Cardiac fibroblast (primary cell): Measurements from ENCODE around the gene PDZD2.

Experiments
- DNase-seq, 2 donors: peaks; one replicate each; pipeline versions ENCODE4 v3.0.0 to v3.0.0-alpha.2; 2010; ENCODE audit warnings: low read depth in 2 of 2
- H3K4me3 ChIP-seq, 2 donors: replicated peaks in 1 of 2; 1 replicate in 1 of 2; 2 replicates in 1 of 2; pipeline ENCODE4 v1.5.1; 2011; ENCODE audit warnings: low read depth in 2 of 2, low read length in 2 of 2, mild to moderate bottlenecking in 2 of 2, moderate library complexity in 1 of 2
- CTCF ChIP-seq: IDR thresholded peaks from one replicate; pipeline ENCODE4 v1.5.1; 2011; ENCODE audit warnings: low read depth, mild to moderate bottlenecking, low read length, inconsistent platforms

The PDZD2 gene

GRCh38 chr5:31805785-31806400 is 167.0 kb downstream of the PDZD2 start:
- TF ChIP-seq CTCF, result no peak
- no peak overlapping the region for H3K4me3 ChIP-seq
- DNase-seq, result no peak

GRCh38 chr5:31806561-31806960 is 167.6 kb downstream of the PDZD2 start:
- no peak for TF ChIP-seq CTCF
- no peak overlapping the region for H3K4me3 ChIP-seq
- peak in 1 of 2 donors; percentile 11 for DNase-seq

GRCh38 chr5:31807789-31808540 is 169.0 kb downstream of the PDZD2 start:
- DNase-seq, result no peak
- no peak for TF ChIP-seq CTCF
- no peak overlapping the region for H3K4me3 ChIP-seq

GRCh38 chr5:31809050-31809870 is 170.3 kb downstream of the PDZD2 start:
- peak; percentile 78 to 82 for DNase-seq
- no peak overlapping the region for H3K4me3 ChIP-seq
- TF ChIP-seq CTCF, result peak; percentile 84

- TF ChIP-seq CTCF, result no peak
- DNase-seq, result peak; percentile 84 to 96
- no peak overlapping the region for H3K4me3 ChIP-seq
These were observed 172.3 kb downstream of the PDZD2 start for GRCh38 chr5:31811210-31811609.

- no peak overlapping the region for H3K4me3 ChIP-seq
- DNase-seq, result no peak
- no peak for TF ChIP-seq CTCF
These were observed 176.4 kb downstream of the PDZD2 start for GRCh38 chr5:31815376-31815775.
